Stimulated activated naive B cell treated with anti-CD40 and anti-IgM and Interleukin-4, amounts not matched to agents 10 μg/mL and 1 μg/mL and 100 μg/mL, for 72 hours (primary cell): Measurements from ENCODE around the gene LIPC.

ENCODE experiments used
- ATAC-seq, 2 donors: fragments of 150-1000 bp; cut with Tn5 transposase; replicated peaks; 2 replicates each; pipeline ENCODE4 v1.10.0; 2021; ENCODE audit warnings: moderate library complexity in 1 of 2
- DNase-seq: peaks from one replicate; pipeline ENCODE4 v3.0.0; 2021
- H3K27ac Mint-ChIP-seq: one replicate; pipeline ENCODE4 v1.8.0; 2022; ENCODE audit warnings: mild to moderate bottlenecking, mixed read lengths
- H3K27me3 Mint-ChIP-seq, 2 donors: one replicate each; pipeline ENCODE4 v1.8.0; 2022; ENCODE audit warnings: mixed read lengths in 2 of 2
- H3K36me3 Mint-ChIP-seq, 2 donors: one replicate each; pipeline ENCODE4 v1.8.0; 2022; ENCODE audit warnings: mixed read lengths in 2 of 2, mild to moderate bottlenecking in 1 of 2
- H3K4me1 Mint-ChIP-seq, 2 donors: one replicate each; pipeline ENCODE4 v1.8.0; 2022; ENCODE audit warnings: mixed read lengths in 2 of 2, mild to moderate bottlenecking in 1 of 2
- H3K4me3 Mint-ChIP-seq, 2 donors: one replicate each; pipeline ENCODE4 v1.8.0; 2022; ENCODE audit warnings: mild to moderate bottlenecking in 2 of 2, mixed read lengths in 2 of 2, moderate library complexity in 1 of 2
- H3K9me3 Mint-ChIP-seq, 2 donors: one replicate each; pipeline ENCODE4 v1.8.0; 2022; ENCODE audit warnings: mixed read lengths in 2 of 2, mild to moderate bottlenecking in 1 of 2

The LIPC gene

DNA sequence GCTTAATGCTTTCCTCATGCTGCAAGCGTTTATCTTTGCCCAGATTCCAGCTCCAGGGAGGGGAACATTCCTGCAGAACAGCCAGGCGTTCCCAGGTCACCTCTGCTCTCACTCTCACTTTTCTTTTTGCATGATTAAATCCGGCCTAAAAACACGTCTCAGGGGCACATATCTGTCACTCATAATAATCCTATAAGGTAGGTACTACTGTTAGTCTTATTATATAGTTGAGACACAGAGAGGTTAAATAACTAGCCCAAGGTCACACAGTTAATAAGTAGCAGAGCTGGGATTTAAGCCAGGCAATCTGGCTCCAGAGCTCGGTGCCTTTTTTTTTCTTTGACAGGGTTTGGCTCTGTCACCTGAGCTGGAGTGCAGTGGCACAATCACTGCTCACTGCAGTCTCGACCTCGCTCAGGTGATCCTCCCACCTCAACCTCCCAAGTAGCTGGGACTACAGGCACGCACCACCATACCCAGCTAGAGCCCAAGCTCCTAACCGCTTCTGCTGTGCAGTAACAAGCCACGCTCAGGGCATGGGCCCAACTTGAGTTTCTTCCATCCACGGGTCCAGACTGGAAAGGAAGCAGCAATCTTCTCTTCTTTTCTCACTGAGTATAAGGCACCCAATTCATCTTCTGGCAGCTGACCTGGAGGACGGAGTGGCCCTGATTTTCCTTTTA, 96.5 kb downstream of the LIPC start:
- Mint-ChIP-seq H3K27ac (no peak overlapping the region), H3K9me3 (no peaks in the 10 kb centered on the region), H3K36me3 (no peaks in the 10 kb centered on the region), H3K27me3 (peaks cover 0 to 6% of the 10 kb centered on the region in 2 donors), H3K4me1 (no peaks in the 10 kb centered on the region), H3K4me3 (no peak overlapping the region)
- ATAC-seq = no peak
- DNase-seq = no peak

DNA sequence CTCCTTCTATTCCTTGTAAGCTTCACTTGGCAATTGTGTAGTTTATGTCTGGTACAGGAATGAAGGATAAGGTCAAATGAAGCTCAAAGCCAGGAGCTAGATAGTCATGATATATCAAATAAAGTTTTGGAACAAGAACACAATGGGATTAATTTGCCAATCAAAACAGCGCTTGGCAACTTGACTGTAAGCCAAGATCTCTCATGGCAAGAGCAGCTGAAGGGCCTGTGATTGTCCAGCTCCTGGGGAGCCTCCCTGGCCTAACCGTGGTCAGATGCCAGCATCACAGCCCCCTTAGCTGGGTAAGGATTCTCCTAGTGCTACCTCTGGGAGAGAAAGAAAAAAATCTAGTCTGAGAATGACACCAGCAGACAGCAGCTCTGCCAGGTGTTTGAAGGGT, 97.2 kb downstream of the LIPC start:
- no peaks in the 10 kb centered on the region for H3K9me3 Mint-ChIP-seq
- peaks cover 0 to 5% of the 10 kb centered on the region in 2 donors for H3K27me3 Mint-ChIP-seq
- no peaks in the 10 kb centered on the region for H3K4me1 Mint-ChIP-seq
- no peak overlapping the region for H3K27ac Mint-ChIP-seq
- no peak overlapping the region for H3K4me3 Mint-ChIP-seq
- ATAC-seq = no peak
- H3K36me3 Mint-ChIP-seq = no peaks in the 10 kb centered on the region
- no peak for DNase-seq

DNA sequence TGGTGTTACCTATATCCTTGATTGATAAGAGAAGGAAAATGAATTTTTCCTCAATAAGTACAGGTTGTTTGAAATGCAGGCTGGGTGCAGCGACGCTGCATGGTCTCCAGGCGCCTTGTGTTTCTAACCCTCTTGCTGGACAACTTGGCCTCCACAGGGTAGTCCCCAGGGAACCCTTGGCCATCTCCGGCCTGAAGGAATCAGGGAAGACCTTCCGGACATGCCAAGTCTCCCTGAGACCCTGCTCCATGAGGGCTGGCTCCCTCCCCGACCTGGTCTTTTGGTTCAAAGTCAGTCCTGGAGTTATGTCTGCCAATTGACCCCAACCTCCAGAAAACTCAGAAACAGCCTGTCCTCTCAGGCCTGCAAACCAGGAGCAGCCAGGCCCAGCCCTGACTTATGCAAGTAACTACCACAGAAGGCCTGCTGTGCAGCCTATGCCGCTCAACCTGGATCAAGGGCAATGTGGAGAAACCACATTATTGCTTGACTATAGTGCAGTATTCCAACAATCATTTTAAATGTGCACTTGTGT, 98.3 kb downstream of the LIPC start:
- Mint-ChIP-seq H3K4me3 (no peak overlapping the region), H3K9me3 (no peaks in the 10 kb centered on the region), H3K27ac (no peak overlapping the region), H3K4me1 (no peaks in the 10 kb centered on the region), H3K27me3 (peaks cover 0 to 5% of the 10 kb centered on the region in 2 donors), H3K36me3 (no peaks in the 10 kb centered on the region)
- no peak for ATAC-seq
- no peak for DNase-seq

DNA sequence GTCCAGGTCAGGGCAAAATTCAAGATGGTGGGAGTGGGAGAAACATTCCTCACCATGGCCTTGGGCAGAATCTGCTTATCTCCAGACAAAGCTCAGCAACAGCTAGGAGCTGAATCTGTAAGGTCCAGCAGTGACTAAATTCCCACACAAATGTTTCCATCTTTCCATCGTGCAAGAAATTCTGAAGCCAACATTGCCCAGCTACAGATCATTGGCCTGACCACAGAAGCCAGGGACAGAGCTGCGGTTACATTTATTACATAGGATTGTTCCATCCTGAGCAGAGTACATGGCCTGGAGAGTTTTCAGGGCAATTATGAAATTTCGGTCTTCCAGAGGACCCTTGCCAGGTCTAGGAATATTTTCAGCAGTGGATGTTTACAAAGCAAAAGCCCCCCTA, 100.3 kb downstream of the LIPC start:
- H3K27ac Mint-ChIP-seq = no peak overlapping the region
- no peaks in the 10 kb centered on the region for H3K27me3 Mint-ChIP-seq
- no peak for DNase-seq
- no peaks in the 10 kb centered on the region for H3K9me3 Mint-ChIP-seq
- H3K4me1 Mint-ChIP-seq = no peaks in the 10 kb centered on the region
- H3K4me3 Mint-ChIP-seq = no peak overlapping the region
- no peak for ATAC-seq
- no peaks in the 10 kb centered on the region for H3K36me3 Mint-ChIP-seq

DNA sequence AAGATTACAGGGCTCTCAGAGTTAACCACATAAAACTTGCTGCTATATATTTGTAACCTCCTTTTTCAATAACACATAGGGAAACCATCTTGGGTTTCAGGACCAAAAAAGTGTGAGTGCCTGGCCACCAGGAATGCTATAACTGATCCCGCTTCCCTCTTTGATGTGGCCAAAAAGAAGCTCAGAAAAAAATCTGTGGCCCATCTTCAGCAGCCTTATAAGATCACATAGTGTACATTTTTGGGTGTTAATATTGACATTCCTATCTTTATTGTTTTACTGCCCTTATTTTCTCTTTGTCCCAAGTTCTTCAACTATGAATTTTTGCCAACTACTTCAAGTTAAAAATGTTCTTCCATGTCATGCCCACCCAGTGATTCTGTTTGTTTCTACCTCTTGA, 102.8 kb downstream of the LIPC start:
- DNase-seq = no peak

DNA sequence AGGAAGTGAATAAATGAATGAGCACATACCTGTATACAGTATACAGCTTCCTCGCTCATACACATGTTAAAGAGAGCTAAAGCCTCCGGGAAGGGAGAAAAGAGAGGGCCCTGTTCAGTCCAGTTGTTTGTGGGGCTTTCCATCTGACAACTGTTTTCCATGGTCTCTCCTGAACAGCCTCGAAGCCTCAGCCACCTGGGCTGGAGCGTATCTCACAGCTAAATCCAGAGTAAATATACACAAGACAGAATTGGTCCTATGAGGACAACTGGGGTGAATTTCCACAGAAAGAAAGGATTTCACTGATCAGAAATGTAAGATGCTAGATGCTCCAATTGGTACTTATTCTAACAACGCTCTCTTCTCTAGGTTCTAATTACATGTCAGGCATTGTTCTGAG, 103.5 kb downstream of the LIPC start:
- Mint-ChIP-seq H3K9me3 (no peaks in the 10 kb centered on the region), H3K4me3 (no peak overlapping the region), H3K27ac (no peak overlapping the region), H3K36me3 (no peaks in the 10 kb centered on the region), H3K27me3 (no peaks in the 10 kb centered on the region), H3K4me1 (no peaks in the 10 kb centered on the region)
- no peak for DNase-seq
- ATAC-seq = no peak

More for the DNA sequence above, 102.8 kb downstream of the LIPC start:
- no peak for ATAC-seq
- Mint-ChIP-seq H3K4me3 (no peak overlapping the region), H3K27me3 (no peaks in the 10 kb centered on the region), H3K36me3 (no peaks in the 10 kb centered on the region), H3K9me3 (no peaks in the 10 kb centered on the region), H3K27ac (no peak overlapping the region), H3K4me1 (no peaks in the 10 kb centered on the region)

DNA sequence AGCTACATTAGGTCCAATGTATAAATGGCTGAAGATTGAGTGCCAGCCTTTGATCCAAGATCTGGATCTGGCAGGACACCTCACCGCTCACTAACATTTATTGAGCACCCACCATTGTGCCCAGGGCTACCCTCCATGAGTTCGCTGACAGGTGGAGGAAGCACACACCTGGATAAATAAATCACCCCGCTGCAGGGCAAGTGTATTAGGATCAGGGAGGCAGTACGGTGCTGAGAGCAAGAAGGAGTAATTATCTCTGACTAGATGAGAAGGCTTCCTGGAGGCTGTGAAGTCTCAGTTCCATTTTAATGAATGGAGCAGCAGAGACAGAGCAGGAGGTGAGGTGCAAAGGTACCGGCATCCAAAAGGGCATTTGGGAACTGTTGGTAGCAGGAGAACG, 104.1 kb downstream of the LIPC start:
- ATAC-seq = no peak
- Mint-ChIP-seq H3K27ac (no peak overlapping the region), H3K4me3 (no peak overlapping the region), H3K4me1 (no peaks in the 10 kb centered on the region), H3K27me3 (no peaks in the 10 kb centered on the region), H3K9me3 (no peaks in the 10 kb centered on the region), H3K36me3 (no peaks in the 10 kb centered on the region)
- DNase-seq = no peak

DNA sequence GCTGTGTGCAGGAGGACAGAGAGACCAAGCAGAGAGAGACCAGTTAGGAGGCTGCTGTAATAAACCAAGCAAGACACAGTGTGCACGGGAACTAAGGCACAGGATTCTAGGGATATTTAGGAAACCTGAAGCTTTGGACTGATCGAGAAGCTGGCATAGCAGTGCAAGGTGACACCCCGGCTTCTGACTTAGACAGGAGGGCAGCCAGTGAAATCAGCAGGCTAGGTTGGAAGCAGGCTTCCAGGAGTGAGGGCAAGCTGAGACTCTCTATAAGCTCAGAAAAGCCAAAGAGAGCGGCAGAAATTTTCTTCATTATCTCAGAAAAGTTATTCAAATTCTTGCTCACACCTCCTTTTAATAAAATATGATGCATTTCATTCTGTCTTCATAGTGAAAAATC, 104.6 kb downstream of the LIPC start:
- no peak overlapping the region for H3K27ac Mint-ChIP-seq
- ATAC-seq = no peak

DNA sequence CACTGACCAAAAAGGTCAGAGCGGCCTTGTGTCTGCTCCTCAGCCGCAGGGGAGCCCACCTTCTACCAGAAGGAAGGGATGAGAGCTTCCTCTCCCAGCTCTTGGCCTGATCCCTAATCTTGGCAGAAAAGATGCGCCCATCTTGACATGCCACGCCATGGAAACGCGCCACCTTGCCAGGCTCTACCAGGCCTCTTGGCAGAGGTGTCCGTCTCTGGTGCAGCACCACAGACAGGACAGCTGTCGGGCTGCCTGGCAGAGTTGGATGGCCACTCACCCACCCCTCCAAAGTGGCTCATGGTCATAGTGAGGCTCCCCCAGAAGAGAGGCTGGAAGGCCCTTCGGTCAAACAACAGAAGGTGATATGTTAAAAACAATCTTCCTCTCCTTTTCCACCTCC, 105.2 kb downstream of the LIPC start:
- Mint-ChIP-seq H3K27ac (no peak overlapping the region), H3K36me3 (no peaks in the 10 kb centered on the region), H3K4me1 (no peaks in the 10 kb centered on the region), H3K4me3 (no peak overlapping the region), H3K9me3 (no peaks in the 10 kb centered on the region), H3K27me3 (no peaks in the 10 kb centered on the region)
- DNase-seq (no peak), ATAC-seq (no peak)

More for the DNA sequence above, 104.6 kb downstream of the LIPC start:
- H3K4me3 Mint-ChIP-seq = no peak overlapping the region
- no peaks in the 10 kb centered on the region for H3K36me3 Mint-ChIP-seq
- no peaks in the 10 kb centered on the region for H3K9me3 Mint-ChIP-seq
- DNase-seq = no peak
- no peaks in the 10 kb centered on the region for H3K27me3 Mint-ChIP-seq
- no peaks in the 10 kb centered on the region for H3K4me1 Mint-ChIP-seq

DNA sequence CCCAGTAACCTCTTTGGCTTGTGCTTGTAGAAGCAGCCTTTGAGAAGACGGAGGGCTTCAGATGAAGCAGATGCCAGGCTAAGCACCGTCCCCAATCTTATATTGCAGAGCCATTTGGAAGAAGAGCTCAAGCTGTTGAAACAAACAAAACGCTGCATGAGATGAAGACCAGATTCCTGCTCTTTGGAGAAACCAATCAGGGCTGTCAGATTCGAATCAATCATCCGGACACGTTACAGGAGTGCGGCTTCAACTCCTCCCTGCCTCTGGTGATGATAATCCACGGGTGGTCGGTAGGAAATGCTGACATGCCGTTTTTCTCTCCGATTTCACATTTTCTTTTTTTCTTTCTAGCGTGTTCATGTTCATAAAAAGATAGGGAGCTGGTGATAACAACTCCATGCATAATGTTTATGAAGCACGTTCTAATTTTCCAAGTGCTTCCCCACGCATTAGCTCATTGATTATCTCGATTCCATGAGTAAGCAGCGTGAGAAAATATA, 106.5 kb downstream of the LIPC start:
- H3K36me3 Mint-ChIP-seq = no peaks in the 10 kb centered on the region
- no peak for ATAC-seq
- H3K27ac Mint-ChIP-seq = no peak overlapping the region
- no peaks in the 10 kb centered on the region for H3K4me1 Mint-ChIP-seq
- H3K4me3 Mint-ChIP-seq = no peak overlapping the region
- H3K27me3 Mint-ChIP-seq = no peaks in the 10 kb centered on the region
- no peak for DNase-seq
- H3K9me3 Mint-ChIP-seq = no peaks in the 10 kb centered on the region

DNA sequence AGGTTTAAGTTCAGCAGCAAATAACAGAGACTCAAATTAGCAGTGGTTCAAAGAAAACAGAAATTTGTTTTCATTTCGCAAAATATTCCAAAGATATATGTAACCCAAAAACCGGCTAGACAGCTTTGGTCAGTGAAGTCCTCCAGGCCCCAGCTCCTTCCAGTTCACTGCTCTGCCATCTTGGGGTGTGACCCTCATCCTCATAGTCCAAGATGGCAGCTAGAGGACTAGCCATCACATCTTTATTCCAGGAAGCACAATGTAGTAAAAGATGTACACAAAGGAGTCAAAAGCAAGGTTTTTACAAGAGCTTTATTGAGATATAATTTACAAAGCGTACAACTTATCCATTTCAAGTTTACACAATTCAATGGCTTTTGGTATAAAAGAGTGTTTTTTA, 107.1 kb downstream of the LIPC start:
- Mint-ChIP-seq H3K27me3 (no peaks in the 10 kb centered on the region), H3K4me1 (no peaks in the 10 kb centered on the region), H3K27ac (no peak overlapping the region), H3K4me3 (no peak overlapping the region), H3K9me3 (no peaks in the 10 kb centered on the region), H3K36me3 (no peaks in the 10 kb centered on the region)
- DNase-seq = no peak
- ATAC-seq = no peak

DNA sequence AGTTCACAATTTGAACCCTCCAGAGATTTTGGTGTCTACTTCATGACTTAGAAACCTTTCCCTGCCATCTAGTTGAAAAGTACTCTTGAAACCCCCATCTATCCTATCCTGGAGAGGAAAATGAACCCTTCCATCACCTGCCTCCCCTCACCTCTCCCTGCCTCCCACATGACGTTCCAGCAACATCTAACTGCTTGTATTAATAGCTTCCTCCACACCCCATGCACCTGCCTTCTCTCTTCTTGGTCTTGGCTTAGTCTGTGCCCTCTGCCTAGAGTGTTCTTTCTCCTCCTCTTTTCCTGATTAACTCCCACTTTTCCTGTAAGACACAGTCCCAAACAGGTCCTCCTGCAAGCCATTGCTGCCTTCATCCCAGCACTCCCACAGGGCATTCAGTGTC, 107.8 kb downstream of the LIPC start:
- Mint-ChIP-seq H3K36me3 (no peaks in the 10 kb centered on the region), H3K27me3 (no peaks in the 10 kb centered on the region), H3K9me3 (no peaks in the 10 kb centered on the region), H3K4me1 (no peaks in the 10 kb centered on the region), H3K4me3 (no peak overlapping the region), H3K27ac (no peak overlapping the region)
- ATAC-seq (no peak), DNase-seq (no peak)

DNA sequence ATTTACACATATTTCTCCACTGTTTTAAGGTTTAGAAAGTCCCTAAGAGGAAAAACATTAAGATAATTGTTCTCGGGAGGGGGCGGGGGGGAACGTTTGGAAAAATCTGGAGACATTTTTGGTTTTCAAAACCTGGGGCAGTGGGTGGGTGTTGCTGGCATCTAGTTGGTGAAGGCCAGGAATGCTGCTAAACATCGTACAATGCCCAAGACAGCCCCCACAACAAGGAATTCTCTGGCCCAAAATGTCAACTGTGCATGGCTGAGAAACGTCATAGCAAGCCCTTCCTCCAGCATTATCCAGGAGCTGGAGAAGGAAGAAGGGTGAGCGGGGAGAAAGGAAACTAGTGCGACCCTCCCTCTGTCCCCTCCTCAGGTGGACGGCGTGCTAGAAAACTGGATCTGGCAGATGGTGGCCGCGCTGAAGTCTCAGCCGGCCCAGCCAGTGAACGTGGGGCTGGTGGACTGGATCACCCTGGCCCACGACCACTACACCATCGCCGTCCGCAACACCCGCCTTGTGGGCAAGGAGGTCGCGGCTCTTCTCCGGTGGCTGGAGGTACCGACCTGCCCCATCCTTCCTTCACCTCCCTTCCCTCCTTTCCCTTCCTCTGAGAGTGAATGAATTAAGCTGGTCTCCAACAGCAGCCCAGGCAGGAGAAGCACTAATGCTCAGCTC, 109.8 kb downstream of the LIPC start:
- Mint-ChIP-seq H3K36me3 (no peaks in the 10 kb centered on the region), H3K9me3 (no peaks in the 10 kb centered on the region), H3K27me3 (no peaks in the 10 kb centered on the region), H3K27ac (no peak overlapping the region), H3K4me1 (no peaks in the 10 kb centered on the region), H3K4me3 (no peak overlapping the region)
- no peak for DNase-seq
- ATAC-seq = no peak

DNA sequence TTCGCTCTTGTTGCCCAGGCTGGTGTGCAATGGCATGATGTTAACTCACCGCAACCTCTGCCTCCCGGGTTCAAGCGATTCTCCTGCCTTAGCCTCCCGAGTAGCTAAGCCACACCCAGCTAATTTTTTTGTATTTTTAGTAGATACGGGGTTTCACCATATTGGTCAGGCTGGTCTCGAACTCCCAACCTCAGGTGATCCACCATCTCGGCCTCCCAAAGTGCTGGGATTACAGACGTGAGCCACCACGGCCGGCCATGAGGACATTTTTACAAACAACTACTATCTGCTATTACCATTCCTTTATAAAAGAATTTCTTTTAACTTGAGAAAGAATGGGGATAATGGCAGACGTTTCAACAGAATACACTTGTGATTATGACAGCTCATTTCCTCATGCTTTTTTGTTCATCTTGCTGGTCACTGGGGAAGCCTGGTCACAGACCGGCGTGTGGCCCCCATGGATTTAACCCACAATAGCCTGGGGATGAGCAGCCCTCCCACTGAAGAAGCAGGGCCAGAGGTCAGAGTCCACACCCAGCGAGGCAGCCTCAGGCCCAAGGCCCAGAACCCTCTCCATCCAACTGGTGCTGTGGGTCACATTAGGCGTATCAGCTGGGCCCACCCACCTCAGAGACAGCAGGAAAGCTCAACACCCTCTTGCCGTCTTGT, 112.0 kb downstream of the LIPC start:
- Mint-ChIP-seq H3K27ac (no peak overlapping the region), H3K4me3 (no peak overlapping the region), H3K36me3 (no peaks in the 10 kb centered on the region), H3K27me3 (no peaks in the 10 kb centered on the region), H3K4me1 (peaks cover 0 to 2% of the 10 kb centered on the region in 2 donors), H3K9me3 (no peaks in the 10 kb centered on the region)
- ATAC-seq = no peak
- no peak for DNase-seq

DNA sequence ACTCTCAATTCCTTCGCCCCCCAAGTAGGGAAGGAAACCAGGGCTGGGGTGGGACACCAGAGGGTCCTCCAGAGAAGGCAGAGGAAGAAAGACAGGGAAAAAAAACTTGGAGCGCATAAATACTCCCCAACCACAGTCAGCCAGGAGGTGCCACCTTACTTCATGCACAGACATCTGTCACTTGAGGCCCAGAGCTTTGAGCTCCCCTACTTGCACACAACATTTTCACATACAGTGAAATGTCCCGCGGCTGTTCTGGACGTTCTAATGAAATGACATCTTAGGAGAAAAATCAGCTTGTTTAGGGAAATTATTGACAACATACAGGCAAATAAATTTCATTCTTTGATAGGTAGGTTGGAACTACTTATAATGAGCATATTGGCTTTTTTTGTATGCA, 113.0 kb downstream of the LIPC start:
- peaks cover 0 to 2% of the 10 kb centered on the region in 2 donors for H3K4me1 Mint-ChIP-seq
- no peak for ATAC-seq
- no peak overlapping the region for H3K27ac Mint-ChIP-seq
- no peak for DNase-seq
- H3K27me3 Mint-ChIP-seq = no peaks in the 10 kb centered on the region
- H3K36me3 Mint-ChIP-seq = no peaks in the 10 kb centered on the region
- H3K9me3 Mint-ChIP-seq = no peaks in the 10 kb centered on the region
- H3K4me3 Mint-ChIP-seq = no peak overlapping the region
